Activated naive CD4-positive, alpha-beta T cell treated with anti-CD3 and anti-CD28 coated beads, Interleukin-2, amount 50 U/mL, for 16 hours (primary cell): Measurements from ENCODE around the gene PI16.
"Not testable (repeated sequence)": the region's sequence is repeated elsewhere in the genome, so short reads cannot be mapped to it uniquely, and the experiment has no call there.

Source experiments
- DNase-seq: peaks from one replicate; pipeline ENCODE4 v3.0.0-alpha.2; 2020

Gene PI16

GRCh38 chr6:36977470-36977941 lies 23.0 kb downstream of the PI16 start:
- no peak for DNase-seq

DNA sequence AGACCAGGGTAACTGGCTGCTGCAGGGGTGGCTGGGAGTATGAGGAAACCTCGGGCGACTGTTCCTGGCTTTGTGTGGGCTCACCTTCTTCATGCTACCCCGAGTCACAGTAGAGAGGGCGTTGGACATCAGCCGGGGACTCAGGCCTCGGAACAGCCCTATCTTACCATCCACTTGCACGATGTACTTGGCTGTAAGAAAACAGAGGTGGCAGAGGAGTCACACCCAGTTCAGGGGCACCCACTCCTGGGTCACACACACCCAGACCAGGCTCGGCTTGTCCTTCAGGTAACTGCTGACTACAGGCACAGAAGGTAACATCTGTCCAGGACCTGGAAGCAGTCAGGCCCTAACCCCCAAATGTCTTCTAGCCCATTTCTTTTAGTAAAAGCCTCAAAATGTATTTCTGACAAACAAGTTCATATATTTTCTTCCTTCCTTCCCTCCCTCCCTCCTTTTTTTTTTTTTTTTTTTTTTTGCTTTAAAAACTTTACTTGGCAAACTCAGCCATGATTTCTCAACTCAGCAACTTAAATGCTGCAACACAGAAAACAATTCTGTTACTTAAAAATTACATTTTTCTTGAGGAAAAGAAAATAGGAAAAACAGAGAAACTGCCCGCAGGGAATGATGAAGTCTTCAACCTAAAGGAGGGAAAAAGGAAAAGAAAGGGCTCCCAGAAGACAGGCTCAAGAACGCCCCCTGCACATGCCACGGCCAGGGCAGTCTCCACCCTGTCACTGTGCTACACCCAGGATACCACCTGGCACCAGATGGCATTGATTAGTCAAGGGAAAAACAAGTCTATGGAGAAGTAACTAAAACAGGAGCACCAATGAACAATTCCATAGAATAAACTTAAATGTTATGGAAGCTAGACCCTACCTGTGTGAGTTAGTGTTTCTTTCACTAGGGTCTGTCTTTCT lies 24.1 kb downstream of the PI16 start:
- no peak for DNase-seq

GRCh38 chr6:36979347-36979742 lies 24.8 kb downstream of the PI16 start:
- no peak for DNase-seq

DNA sequence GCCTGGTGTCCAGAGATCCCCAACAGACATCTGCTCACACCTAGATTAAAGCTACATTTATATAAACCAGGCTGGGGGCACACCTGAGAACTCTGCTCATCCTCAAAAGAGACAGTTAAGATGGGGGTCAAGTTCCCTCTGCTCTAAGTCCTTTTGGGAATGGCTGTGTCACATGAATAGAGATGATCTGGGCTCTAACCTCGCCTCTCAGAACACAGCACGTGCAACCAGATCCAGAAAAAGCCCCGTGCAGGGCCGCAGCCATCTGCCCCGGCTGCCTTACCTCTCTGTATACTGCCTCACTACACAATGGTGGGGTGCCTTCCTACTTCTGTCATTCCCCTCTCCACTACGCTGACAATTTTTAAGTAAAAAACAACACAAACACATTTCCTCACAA lies 25.6 kb downstream of the PI16 start:
- no peak for DNase-seq

- DNase-seq, result no peak
Observed at GRCh38 chr6:36980876-36981619, 26.5 kb downstream of the PI16 start.

DNA sequence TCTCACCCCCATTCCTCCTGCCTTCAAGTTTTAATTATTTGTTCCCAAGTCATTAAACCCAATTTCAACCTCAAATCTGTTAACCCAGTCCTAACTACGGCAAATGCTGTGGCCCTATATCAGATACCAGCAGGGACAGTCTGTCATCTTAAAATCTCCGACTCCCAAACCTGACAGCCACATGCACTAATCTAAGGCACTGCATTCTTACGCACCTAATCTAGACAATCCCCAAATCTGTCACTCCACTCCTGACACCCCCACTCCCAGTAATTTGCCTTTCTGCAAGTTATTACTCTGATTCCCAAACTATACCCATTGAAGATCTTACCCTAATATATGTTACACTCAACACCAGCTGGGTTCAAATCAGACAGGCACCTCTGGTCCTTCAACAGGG lies 29.0 kb downstream of the PI16 start:
- no peak for DNase-seq

- peak; percentile 49 for DNase-seq
Observed at GRCh38 chr6:36984581-36985416, 30.3 kb downstream of the PI16 start.

DNA sequence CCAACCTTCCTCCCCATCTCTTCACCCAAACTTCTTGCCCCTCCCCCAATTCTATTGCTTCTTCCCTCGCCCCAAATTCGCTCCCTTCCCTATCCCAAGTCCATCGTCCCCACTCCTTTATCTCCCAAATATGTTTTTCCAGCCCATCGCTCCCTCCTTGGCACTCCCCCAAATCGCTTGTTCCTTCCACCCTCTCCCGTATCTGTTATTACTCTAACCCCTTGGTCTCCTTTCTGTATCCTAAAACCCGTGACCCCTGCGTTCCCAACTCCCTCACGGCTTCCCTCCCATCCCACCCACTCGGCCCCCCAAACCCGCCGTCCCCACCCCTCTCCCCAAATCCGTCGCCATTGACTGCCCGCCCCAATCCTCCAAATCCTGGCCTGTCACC lies 30.9 kb downstream of the PI16 start:
- DNase-seq, result no peak

GRCh38 chr6:36985808-36986703 lies 31.5 kb downstream of the PI16 start, which contains the start of gene MTCH1:
Gene MTCH1 (minus strand): TSS chr6:36986196. CDS start chr6:36986173, 23 bp downstream.
- DNase-seq, result peak; percentile 85

- DNase-seq, result no peak
Observed at GRCh38 chr6:36986704-36987047, 32.1 kb downstream of the PI16 start.

- DNase-seq, result no peak
Observed at GRCh38 chr6:36989264-36989663, 34.7 kb downstream of the PI16 start.

GRCh38 chr6:36990401-36990800 lies 35.9 kb downstream of the PI16 start:
- DNase-seq, result not testable (repeated sequence)

DNA sequence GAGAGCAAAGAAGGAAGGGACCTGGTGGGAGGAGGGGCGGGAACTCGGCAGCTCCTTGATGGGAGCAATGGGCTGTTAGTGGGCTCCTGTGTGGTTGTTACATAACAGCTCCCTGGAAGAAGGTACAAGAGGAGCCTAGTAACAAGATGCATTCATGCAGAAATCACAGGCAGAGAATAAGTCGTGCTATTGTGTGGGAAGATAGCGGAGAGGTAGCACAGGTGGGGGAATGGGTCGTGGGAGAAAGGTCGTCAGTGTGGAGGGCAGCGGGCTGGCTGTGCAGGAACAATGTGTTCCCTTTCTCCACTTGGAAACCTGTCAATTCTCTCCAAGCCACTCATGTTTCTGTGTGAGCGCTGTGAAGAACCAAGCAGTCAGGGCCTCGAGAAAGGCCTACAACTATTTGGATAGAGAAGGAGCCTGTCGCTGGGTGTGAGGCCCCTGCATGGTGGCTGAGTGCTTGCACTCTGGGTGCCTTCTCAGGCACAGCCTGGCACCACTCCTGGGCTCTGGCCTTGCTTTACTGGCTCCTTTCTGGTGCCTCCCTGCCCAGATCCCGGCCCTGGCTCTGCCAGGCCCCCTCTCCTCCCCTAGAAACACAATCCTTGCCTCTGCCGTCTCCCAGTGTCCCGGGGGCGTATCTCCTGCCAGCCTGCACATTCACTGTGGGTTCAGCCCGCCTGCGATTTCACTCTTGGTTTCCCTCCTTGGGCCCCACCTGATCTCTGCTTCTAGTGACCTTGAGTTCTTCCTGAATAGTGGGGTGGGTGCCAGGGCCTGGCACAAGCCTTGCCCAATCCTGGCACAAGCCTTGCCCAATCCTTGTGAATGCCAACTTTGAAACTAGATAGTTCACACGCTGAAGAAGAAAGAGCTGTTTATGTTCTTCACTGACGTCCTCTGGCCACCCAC lies 43.5 kb downstream of the PI16 start:
- DNase-seq, result no peak

GRCh38 chr6:36998723-36999038 lies 44.1 kb downstream of the PI16 start:
- no peak for DNase-seq

DNA sequence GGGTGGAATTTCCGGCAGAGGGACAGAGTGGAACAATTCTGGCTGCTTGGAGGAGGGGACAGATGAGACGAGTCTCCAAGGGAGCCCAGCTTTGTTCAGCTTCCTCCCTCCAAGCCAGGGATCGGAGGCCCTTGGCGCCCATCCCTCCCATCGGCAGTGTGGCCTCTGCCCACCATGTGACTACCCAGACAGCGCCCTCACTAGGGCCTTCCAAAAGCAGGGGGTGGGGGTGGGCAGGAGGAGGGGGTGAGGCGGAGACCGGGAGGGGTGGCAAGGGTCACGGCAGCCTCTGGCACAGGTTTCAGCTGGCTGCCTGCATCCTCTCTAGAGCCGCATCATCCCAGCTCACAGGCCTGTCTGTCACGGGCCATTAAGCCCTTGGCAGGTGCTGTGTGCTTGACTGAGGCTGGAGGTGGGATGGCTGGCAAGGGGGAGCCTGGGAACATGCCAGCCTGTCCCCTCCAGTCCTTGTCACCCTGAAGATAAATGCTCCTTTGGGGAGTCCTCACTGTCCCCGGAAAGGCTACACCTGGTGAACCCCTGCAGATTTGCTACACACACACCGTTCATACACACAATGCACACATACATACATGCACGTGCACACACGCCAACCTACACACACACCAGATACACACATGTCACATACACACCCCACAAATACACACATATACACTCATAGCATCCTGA lies 44.7 kb downstream of the PI16 start:
- no peak for DNase-seq

- DNase-seq, result no peak
Observed at GRCh38 chr6:36999751-37000125, 45.2 kb downstream of the PI16 start.

- DNase-seq, result no peak
Observed at GRCh38 chr6:37004044-37004980, 49.8 kb downstream of the PI16 start.

DNA sequence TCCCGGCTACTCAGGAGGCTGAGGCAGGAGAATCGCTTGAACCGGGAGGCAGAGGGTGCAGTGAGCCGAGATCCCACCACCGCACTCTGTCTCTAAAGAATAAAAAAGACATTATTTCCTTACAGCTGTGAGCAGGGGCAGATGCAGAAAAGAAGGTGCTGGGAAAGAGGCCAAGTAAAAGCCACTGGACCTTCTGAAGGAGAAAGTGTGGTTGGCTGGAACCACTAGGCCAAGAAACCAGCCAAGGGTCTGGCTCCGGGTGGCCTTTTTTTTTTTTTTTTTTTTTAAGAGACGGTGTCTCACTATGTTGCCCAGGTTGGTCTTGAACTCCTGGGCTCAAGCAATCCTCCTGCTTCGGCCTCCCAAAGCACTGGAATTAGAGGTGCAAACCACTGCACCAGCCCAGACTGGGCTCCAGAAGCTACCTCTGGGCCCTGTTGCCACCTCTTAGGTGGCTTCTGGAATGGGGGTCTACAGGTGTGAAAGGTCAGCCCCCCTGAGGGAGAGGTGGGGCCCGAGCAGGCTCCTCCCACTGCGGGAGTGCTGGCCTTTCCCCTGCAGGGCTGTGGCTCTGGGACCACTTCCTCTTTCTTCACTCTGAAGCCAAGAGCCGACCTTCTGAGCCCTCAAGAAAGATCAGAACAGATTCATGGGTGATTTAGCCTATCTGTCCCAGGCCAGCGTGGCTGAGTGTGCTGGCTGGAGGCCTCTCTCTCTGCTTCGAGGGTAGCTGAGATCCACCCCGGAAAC lies 50.7 kb downstream of the PI16 start, which contains the start of gene FGD2:
FGD2 (plus strand) TSS at position 595 of the 750 bp plus-strand sequence. CDS start 163 bp downstream, outside the sequence.
- no peak for DNase-seq
